ENCODE results near the gene TRMO. TPM values are rescaled to one million over a fixed set of nuclear protein-coding genes. Genes with fewer than 3 reads are reported as not detected.

TRMO gene
- total RNA-seq, 1 experiment from 2014 or later = 15.8 TPM

DNA sequence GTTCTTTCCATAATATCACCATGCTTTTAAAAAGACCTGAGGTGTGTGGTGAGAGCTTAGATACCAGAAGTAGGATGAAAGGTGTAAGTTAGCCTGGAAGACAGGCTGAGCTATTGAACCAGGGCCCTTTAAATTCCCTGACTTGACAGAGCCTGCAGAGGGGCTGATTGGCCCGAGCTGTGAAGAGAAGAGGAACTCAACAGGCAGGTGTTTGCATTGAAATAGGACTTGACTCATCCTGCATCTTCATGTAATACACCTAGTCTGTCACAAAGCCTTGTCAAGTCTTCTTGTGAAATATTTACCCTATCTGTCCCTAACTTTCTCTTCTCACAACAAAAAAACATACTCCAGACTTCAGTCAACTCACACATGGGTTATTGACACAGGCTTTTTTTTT is 44.2 kb upstream of the TRMO start:
- Histone ChIP-seq H2AFZ (no peak overlapping the region), H3K9me2 (ENCODE audit: insufficient read depth) (no peaks in the 10 kb centered on the region), H4K20me1 (ENCODE audit: insufficient read depth) (no peaks in the 10 kb centered on the region), H3K27me3 (ENCODE audit: insufficient read depth, low read depth) (no peaks in the 10 kb centered on the region), H3F3A (ENCODE audit: insufficient read depth, low read depth) (no peaks in the 10 kb centered on the region), H3K4me3 (no peak overlapping the region), H3K9me3 (ENCODE audit: insufficient read depth, low read depth) (no peaks in the 10 kb centered on the region), H3K4me1 (replicated peaks; ENCODE audit: insufficient read depth) (no peaks in the 10 kb centered on the region), H3K4me2 (no peak overlapping the region), H3K36me3 (ENCODE audit: low read depth) (no peaks in the 10 kb centered on the region), H3K27ac (no peak overlapping the region), H3K79me2 (ENCODE audit: low read depth) (no peaks in the 10 kb centered on the region)
- ChIA-PET CTCF (no interaction called here), POLR2A (ENCODE audit: unreplicated experiment) (no interaction called here)
- BruUV-seq (replicated peaks) = no TSS peak
- no peak for DNase-seq
- intact Hi-C loops (cut with micrococcal nuclease; ENCODE audit: unreplicated experiment) = no loop called here
- TF ChIP-seq, protein P1, sequence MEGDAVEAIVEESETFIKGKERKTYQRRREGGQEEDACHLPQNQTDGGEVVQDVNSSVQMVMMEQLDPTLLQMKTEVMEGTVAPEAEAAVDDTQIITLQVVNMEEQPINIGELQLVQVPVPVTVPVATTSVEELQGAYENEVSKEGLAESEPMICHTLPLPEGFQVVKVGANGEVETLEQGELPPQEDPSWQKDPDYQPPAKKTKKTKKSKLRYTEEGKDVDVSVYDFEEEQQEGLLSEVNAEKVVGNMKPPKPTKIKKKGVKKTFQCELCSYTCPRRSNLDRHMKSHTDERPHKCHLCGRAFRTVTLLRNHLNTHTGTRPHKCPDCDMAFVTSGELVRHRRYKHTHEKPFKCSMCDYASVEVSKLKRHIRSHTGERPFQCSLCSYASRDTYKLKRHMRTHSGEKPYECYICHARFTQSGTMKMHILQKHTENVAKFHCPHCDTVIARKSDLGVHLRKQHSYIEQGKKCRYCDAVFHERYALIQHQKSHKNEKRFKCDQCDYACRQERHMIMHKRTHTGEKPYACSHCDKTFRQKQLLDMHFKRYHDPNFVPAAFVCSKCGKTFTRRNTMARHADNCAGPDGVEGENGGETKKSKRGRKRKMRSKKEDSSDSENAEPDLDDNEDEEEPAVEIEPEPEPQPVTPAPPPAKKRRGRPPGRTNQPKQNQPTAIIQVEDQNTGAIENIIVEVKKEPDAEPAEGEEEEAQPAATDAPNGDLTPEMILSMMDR (conservative IDR thresholded peaks at IDR 0.05) = no peak
- TF ChIP-seq EZH2 (IDR thresholded peaks at IDR 0.05; ENCODE audit: low read depth) = no peak

DNA sequence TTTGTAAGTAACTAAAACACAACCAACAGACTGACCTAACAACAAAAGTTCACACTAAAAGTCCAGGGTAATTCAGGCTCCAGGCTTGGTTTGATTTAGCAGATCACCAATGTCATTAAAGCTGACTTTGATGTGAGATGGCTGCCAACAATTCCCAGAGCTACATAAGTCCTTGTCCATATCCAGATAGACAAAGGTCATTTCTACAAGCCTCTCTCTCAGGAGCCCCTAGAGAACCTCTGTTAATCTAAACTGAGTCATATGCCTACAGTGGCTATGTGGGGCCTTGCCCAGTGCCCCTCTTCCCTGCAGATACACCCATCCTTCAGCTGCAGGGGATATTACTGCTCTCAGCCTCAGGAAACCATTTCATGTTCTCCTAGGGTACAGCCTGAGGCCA is 42.6 kb upstream of the TRMO start:
- ChIA-PET CTCF (no interaction called here), POLR2A (ENCODE audit: unreplicated experiment) (no interaction called here)
- H3K4me2 ChIP-seq = no peak overlapping the region
- H3K36me3 ChIP-seq (ENCODE audit: low read depth) = no peaks in the 10 kb centered on the region
- H3K79me2 ChIP-seq (ENCODE audit: low read depth) = no peaks in the 10 kb centered on the region
- H3K4me1 ChIP-seq (replicated peaks; ENCODE audit: insufficient read depth) = no peaks in the 10 kb centered on the region
- H4K20me1 ChIP-seq (ENCODE audit: insufficient read depth) = no peaks in the 10 kb centered on the region
- H2AFZ ChIP-seq = no peak overlapping the region
- H3K9me3 ChIP-seq (ENCODE audit: insufficient read depth, low read depth) = no peaks in the 10 kb centered on the region
- BruUV-seq (replicated peaks) = no TSS peak
- H3F3A ChIP-seq (ENCODE audit: insufficient read depth, low read depth) = no peaks in the 10 kb centered on the region
- TF ChIP-seq EZH2 (IDR thresholded peaks at IDR 0.05; ENCODE audit: low read depth) = no peak
- TF ChIP-seq, protein P1 (conservative IDR thresholded peaks at IDR 0.05) = no peak
- intact Hi-C loops (cut with micrococcal nuclease; ENCODE audit: unreplicated experiment) = no loop called here
- H3K9me2 ChIP-seq (ENCODE audit: insufficient read depth) = no peaks in the 10 kb centered on the region
- H3K27me3 ChIP-seq (ENCODE audit: insufficient read depth, low read depth) = no peaks in the 10 kb centered on the region
- no peak overlapping the region for H3K4me3 ChIP-seq
- H3K27ac ChIP-seq = no peak overlapping the region
- DNase-seq = no peak

DNA sequence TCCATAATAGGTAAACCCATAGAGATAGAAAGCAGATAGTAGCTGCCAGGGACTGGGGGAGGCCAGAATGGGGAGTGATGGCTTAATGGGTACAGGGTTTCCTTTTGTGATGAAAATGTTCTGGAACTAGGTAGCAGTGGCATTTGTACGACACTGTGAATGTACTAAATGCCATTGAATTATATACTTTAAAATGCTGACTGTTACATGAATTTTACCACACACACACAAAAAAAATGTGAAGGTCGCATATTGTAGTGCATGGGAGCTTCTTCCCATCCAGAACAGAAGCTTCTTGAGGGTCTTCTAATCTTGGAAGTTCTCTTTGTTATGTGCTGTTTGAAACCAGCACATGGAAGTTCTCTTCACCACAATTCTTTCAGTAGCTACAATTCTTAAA is 40.9 kb upstream of the TRMO start:
- Histone ChIP-seq H2AFZ (no peak overlapping the region), H4K20me1 (ENCODE audit: insufficient read depth) (no peaks in the 10 kb centered on the region), H3K9me3 (ENCODE audit: insufficient read depth, low read depth) (no peaks in the 10 kb centered on the region), H3K9me2 (ENCODE audit: insufficient read depth) (no peaks in the 10 kb centered on the region), H3K4me3 (no peak overlapping the region), H3K4me2 (no peak overlapping the region), H3K36me3 (ENCODE audit: low read depth) (no peaks in the 10 kb centered on the region), H3K4me1 (replicated peaks; ENCODE audit: insufficient read depth) (no peaks in the 10 kb centered on the region), H3K27me3 (ENCODE audit: insufficient read depth, low read depth) (no peaks in the 10 kb centered on the region), H3F3A (ENCODE audit: insufficient read depth, low read depth) (no peaks in the 10 kb centered on the region), H3K79me2 (ENCODE audit: low read depth) (no peaks in the 10 kb centered on the region), H3K27ac (no peak overlapping the region)
- DNase-seq = no peak
- CTCF ChIA-PET = no interaction called here
- TF ChIP-seq, protein P1 (conservative IDR thresholded peaks at IDR 0.05) = no peak
- TF ChIP-seq EZH2 (IDR thresholded peaks at IDR 0.05; ENCODE audit: low read depth) = no peak
- POLR2A ChIA-PET (ENCODE audit: unreplicated experiment) = interaction anchor here (0.7 kb wide), 1 partner anchor 580 kb away, joined by 11 read pairs; no protein-coding TSS in a partner anchor
- no TSS peak for BruUV-seq (replicated peaks)
- intact Hi-C loops (cut with micrococcal nuclease; ENCODE audit: unreplicated experiment) = no loop called here

Measured in PC-9 (cell line).